ENCODE measurements around the gene CST8.

- TF ChIP-seq, protein P1, sequence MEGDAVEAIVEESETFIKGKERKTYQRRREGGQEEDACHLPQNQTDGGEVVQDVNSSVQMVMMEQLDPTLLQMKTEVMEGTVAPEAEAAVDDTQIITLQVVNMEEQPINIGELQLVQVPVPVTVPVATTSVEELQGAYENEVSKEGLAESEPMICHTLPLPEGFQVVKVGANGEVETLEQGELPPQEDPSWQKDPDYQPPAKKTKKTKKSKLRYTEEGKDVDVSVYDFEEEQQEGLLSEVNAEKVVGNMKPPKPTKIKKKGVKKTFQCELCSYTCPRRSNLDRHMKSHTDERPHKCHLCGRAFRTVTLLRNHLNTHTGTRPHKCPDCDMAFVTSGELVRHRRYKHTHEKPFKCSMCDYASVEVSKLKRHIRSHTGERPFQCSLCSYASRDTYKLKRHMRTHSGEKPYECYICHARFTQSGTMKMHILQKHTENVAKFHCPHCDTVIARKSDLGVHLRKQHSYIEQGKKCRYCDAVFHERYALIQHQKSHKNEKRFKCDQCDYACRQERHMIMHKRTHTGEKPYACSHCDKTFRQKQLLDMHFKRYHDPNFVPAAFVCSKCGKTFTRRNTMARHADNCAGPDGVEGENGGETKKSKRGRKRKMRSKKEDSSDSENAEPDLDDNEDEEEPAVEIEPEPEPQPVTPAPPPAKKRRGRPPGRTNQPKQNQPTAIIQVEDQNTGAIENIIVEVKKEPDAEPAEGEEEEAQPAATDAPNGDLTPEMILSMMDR (IDR thresholded peaks at IDR 0.05): peak in 5 of 7 experiments; percentile 58 to 83 (median 81)
- TF ChIP-seq POLR2A (IDR thresholded peaks at IDR 0.05): no peak
These were observed 49.0 kb upstream of the CST8 start for GRCh38 chr20:23441850-23442313.
